ENCODE results near the gene PHACTR2.

GRCh38 chr6:143775336-143775735 lies 97.6 kb downstream of the PHACTR2 start:
- no peak for TF ChIP-seq CTCF (IDR thresholded peaks at IDR 0.05)
- TF ChIP-seq POLR2A (IDR thresholded peaks at IDR 0.05) = no peak
